ENCODE results near the gene OSCAR. TPM values are rescaled to one million over a fixed set of nuclear protein-coding genes. Genes with fewer than 3 reads are reported as not detected.

Gene OSCAR
- total and polyA plus RNA-seq, 10 of the 15 experiments (the other 5 are each of a cell fraction or from before 2014, with no cell fraction given), result 0.08 to 0.27 (median 0.10) TPM; not detected in 7

- TF ChIP-seq PRDM15 (CRISPR knock-in tag; IDR thresholded peaks at IDR 0.05) (no peak), MTA2 (IDR thresholded peaks at IDR 0.05; ENCODE audit: low read depth) (no peak), NFXL1 (IDR thresholded peaks at IDR 0.05; ENCODE audit: borderline replicate concordance) (no peak), TAF1 (IDR thresholded peaks at IDR 0.05; ENCODE audit: borderline replicate concordance, low read depth, low read length) (peak; percentile 81; the same call in 1 of the 2 replicates), PAX8 (IDR thresholded peaks at IDR 0.05) (no peak), ESRRA (IDR thresholded peaks at IDR 0.05; ENCODE audit: low read length) (no peak), LARP7 (IDR thresholded peaks at IDR 0.05) (0 out of 2 replicates have a peak, but pooled peaks have one; percentile 56), EZH2 (IDR thresholded peaks at IDR 0.05; ENCODE audit: borderline replicate concordance, control insufficient read depth, low read depth, low read length) (no peak), TCF7 (IDR thresholded peaks at IDR 0.05; ENCODE audit: borderline replicate concordance) (no peak), RAD51 (IDR thresholded peaks at IDR 0.05) (no peak), POLR2AphosphoS2 (IDR thresholded peaks at IDR 0.05; ENCODE audit: low read depth, low read length) (peak; percentile 71; the same call in 1 of the 2 replicates), YY1 (IDR thresholded peaks at IDR 0.05; ENCODE audit: low read depth, low read length) (peak; percentile 97), PML (IDR thresholded peaks at IDR 0.05; ENCODE audit: low read length) (no peak), TBL1XR1 (IDR thresholded peaks at IDR 0.05; ENCODE audit: low read depth, low read length) (no peak), RELA (IDR thresholded peaks at IDR 0.05; ENCODE audit: borderline replicate concordance, partially characterized antibody) (no peak), YBX1 (IDR thresholded peaks at IDR 0.05) (no peak), TARDBP (IDR thresholded peaks at IDR 0.05; ENCODE audit: borderline replicate concordance) (no peak), NFIC (IDR thresholded peaks at IDR 0.05; ENCODE audit: low read depth, low read length) (no peak), RBBP5 (conservative IDR thresholded peaks at IDR 0.05) (no peak)
- TF ChIP-seq, protein P1, sequence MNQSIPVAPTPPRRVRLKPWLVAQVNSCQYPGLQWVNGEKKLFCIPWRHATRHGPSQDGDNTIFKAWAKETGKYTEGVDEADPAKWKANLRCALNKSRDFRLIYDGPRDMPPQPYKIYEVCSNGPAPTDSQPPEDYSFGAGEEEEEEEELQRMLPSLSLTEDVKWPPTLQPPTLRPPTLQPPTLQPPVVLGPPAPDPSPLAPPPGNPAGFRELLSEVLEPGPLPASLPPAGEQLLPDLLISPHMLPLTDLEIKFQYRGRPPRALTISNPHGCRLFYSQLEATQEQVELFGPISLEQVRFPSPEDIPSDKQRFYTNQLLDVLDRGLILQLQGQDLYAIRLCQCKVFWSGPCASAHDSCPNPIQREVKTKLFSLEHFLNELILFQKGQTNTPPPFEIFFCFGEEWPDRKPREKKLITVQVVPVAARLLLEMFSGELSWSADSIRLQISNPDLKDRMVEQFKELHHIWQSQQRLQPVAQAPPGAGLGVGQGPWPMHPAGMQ (IDR thresholded peaks at IDR 0.05; ENCODE audit: borderline replicate concordance), result no peak
- TF ChIP-seq, protein P2, sequence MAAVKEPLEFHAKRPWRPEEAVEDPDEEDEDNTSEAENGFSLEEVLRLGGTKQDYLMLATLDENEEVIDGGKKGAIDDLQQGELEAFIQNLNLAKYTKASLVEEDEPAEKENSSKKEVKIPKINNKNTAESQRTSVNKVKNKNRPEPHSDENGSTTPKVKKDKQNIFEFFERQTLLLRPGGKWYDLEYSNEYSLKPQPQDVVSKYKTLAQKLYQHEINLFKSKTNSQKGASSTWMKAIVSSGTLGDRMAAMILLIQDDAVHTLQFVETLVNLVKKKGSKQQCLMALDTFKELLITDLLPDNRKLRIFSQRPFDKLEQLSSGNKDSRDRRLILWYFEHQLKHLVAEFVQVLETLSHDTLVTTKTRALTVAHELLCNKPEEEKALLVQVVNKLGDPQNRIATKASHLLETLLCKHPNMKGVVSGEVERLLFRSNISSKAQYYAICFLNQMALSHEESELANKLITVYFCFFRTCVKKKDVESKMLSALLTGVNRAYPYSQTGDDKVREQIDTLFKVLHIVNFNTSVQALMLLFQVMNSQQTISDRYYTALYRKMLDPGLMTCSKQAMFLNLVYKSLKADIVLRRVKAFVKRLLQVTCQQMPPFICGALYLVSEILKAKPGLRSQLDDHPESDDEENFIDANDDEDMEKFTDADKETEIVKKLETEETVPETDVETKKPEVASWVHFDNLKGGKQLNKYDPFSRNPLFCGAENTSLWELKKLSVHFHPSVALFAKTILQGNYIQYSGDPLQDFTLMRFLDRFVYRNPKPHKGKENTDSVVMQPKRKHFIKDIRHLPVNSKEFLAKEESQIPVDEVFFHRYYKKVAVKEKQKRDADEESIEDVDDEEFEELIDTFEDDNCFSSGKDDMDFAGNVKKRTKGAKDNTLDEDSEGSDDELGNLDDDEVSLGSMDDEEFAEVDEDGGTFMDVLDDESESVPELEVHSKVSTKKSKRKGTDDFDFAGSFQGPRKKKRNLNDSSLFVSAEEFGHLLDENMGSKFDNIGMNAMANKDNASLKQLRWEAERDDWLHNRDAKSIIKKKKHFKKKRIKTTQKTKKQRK (IDR thresholded peaks at IDR 0.05; ENCODE audit: low read depth, low read length), result no peak
- TF ChIP-seq, protein P3, sequence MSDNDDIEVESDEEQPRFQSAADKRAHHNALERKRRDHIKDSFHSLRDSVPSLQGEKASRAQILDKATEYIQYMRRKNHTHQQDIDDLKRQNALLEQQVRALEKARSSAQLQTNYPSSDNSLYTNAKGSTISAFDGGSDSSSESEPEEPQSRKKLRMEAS (IDR thresholded peaks at IDR 0.05; ENCODE audit: low read depth, low read length), result no peak
Measured at GRCh38 chr19:54137699-54138488, 37.3 kb upstream of the OSCAR start, which contains the start of gene CNOT3 (continued).
